ENCODE measurements around the gene IL26.

DNA sequence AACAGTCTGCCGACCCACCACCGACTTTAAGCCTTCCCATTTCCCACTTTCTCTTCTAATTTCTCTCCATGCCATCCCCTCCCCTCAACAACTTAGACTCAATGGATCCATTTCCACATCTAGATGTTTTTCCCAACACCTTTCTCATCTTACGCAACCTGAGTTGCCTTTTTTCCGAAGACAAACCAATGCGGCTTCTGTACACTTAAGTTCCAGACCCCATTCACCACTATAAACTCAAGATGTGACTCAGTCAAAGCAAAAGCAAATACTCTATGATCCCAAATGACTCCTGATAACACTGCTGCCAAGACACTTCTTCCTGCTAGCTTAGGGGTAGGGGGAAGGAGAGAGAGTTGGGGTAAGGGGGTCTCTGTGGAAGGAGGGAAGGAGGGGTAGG is 26.5 kb upstream of the IL26 start:
- TF ChIP-seq POLR2A (IDR thresholded peaks at IDR 0.05; ENCODE audit: low read depth, low read length), result no peak
- no peak for TF ChIP-seq POU2F2 (IDR thresholded peaks at IDR 0.05; ENCODE audit: low read depth, low read length)
- no peak for TF ChIP-seq TAF1 (IDR thresholded peaks at IDR 0.05; ENCODE audit: low read depth, low read length)
